NB4 (cell line): ENCODE results near the gene LYRM2.

Experiments used
- MAX ChIP-seq: IDR thresholded peaks from 2 replicates; pipeline ENCODE4 v1.6.1; 2011; ENCODE audit warnings: low read depth, low read length
- TF ChIP-seq, protein P1 (sequence below): IDR thresholded peaks from one replicate; pipeline ENCODE4 v1.5.1; 2012; ENCODE audit warnings: low read depth, low read length

- TF ChIP-seq MAX, result no peak
- TF ChIP-seq, protein P1, sequence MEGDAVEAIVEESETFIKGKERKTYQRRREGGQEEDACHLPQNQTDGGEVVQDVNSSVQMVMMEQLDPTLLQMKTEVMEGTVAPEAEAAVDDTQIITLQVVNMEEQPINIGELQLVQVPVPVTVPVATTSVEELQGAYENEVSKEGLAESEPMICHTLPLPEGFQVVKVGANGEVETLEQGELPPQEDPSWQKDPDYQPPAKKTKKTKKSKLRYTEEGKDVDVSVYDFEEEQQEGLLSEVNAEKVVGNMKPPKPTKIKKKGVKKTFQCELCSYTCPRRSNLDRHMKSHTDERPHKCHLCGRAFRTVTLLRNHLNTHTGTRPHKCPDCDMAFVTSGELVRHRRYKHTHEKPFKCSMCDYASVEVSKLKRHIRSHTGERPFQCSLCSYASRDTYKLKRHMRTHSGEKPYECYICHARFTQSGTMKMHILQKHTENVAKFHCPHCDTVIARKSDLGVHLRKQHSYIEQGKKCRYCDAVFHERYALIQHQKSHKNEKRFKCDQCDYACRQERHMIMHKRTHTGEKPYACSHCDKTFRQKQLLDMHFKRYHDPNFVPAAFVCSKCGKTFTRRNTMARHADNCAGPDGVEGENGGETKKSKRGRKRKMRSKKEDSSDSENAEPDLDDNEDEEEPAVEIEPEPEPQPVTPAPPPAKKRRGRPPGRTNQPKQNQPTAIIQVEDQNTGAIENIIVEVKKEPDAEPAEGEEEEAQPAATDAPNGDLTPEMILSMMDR, result no peak
Measured at GRCh38 chr6:89667872-89668556, 29.5 kb upstream of the LYRM2 start.
